ENCODE results near the gene TSPO. TPM values are rescaled to one million over a fixed set of nuclear protein-coding genes. Genes with fewer than 3 reads are reported as not detected.

Gene TSPO
- total RNA-seq, 1 donor from 2014 or later: 524 TPM

DNA sequence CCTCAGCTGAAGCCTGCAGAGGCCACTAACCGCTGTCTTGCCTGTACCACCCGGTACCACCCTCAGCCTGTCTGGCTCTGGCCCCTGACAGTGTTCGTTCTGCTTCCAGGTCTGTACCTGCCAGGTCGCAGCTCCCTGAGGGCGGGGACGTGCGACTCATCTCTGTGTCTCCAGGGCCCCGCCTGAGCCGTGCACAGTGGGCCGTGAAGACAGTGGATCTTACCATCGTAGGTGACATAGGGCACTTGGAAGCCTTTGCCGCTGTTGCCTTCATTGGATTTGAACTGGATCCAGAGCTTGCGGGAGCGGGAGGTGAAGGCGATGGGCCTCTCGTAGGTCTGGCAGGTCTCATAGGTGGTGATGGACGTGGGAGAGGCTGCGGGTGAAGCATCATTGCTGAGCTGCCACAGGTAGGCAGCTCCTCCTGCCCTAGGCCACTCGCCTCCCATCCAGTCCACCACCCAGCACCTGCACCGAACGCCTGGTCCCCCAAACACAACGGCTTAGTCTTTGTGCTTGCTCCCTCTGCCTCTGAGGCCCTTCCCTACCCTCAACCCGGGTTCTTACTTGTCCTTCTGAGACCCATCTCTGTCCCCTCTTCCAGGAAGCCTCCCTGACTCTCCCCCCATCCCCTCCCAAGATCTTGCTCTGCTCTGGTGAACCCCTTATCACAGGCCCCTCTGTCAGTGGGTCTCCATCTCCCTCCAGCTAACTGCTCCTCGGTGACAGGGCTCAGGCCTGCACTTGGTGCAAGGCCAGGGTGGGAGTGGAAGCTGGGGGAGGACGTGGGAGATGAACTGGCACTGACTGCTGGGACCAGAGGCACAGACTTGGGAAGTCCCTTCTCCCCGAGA, 56.7 kb downstream of the TSPO start:
- DNase-seq (ENCODE audit: low read depth): no peak
- no peak overlapping the region for H3K4me3 ChIP-seq (ENCODE audit: low read depth, low read length)
- TF ChIP-seq, protein P1, sequence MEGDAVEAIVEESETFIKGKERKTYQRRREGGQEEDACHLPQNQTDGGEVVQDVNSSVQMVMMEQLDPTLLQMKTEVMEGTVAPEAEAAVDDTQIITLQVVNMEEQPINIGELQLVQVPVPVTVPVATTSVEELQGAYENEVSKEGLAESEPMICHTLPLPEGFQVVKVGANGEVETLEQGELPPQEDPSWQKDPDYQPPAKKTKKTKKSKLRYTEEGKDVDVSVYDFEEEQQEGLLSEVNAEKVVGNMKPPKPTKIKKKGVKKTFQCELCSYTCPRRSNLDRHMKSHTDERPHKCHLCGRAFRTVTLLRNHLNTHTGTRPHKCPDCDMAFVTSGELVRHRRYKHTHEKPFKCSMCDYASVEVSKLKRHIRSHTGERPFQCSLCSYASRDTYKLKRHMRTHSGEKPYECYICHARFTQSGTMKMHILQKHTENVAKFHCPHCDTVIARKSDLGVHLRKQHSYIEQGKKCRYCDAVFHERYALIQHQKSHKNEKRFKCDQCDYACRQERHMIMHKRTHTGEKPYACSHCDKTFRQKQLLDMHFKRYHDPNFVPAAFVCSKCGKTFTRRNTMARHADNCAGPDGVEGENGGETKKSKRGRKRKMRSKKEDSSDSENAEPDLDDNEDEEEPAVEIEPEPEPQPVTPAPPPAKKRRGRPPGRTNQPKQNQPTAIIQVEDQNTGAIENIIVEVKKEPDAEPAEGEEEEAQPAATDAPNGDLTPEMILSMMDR (conservative IDR thresholded peaks at IDR 0.05; ENCODE audit: low read depth, low read length): no peak

DNA sequence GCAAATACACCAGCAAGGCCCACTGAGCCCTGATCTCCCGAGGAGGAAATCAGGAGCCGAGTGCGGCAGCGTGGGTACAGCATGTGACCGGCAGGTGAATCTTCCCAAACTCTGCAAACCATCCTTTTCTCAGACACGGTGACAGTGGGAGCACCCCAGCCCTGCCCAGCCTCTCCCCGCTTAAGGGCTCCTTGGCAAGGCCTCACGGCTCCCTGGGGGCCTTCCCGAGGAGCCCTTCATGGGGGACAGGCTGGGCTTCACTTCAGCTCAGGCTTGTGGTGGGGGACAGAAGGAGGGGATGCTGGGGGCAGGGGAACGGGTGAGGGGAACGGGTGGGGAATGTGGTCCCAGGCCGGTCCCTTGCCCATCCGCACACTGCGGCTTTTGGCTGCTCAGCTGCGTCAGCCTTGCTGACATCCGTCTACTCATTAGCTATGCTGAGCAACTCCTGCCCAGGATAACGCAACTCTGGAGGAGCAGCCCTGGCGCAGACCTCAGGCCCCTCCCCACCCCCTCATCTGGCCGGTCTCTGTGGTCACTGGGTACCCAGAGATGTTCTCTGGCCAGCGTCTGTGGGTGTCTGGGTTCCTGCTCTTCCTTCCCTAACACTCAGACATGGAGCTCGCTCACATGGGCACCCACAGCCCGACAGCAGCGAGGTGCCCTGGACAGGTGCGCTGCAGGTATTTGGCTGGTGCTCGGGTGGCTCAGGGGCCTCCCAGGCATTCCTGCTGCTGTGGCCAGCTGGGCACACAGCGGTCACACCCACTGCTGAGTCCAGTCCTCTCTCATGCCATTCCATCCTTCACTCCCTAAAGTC, 57.6 kb downstream of the TSPO start:
- no peak for DNase-seq (ENCODE audit: low read depth)
- TF ChIP-seq, protein P1 (conservative IDR thresholded peaks at IDR 0.05; ENCODE audit: low read depth, low read length): no peak
- no peak overlapping the region for H3K4me3 ChIP-seq (ENCODE audit: low read depth, low read length)

DNA sequence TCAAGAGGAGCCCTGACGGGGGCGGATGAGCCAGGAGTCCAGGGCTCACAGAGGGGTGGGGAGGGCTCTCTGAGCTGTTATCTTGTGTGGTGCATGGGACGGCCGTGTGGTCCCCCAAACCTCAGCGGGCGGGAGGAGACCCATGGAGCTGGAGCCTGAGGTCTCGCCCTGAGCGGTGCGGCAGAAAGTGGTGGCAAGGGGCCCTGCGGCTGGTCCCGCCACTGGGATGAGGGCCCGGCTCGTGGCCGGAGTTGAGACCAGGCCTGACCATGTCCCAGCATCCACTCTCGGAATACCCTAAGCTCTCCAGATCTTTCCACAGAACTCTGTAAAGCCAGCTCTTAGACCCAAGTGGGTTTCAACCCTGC, 58.1 kb downstream of the TSPO start:
- TF ChIP-seq, protein P1 (conservative IDR thresholded peaks at IDR 0.05; ENCODE audit: low read depth, low read length): no peak
- no peak for DNase-seq (ENCODE audit: low read depth)
- H3K4me3 ChIP-seq (ENCODE audit: low read depth, low read length): no peak overlapping the region

DNA sequence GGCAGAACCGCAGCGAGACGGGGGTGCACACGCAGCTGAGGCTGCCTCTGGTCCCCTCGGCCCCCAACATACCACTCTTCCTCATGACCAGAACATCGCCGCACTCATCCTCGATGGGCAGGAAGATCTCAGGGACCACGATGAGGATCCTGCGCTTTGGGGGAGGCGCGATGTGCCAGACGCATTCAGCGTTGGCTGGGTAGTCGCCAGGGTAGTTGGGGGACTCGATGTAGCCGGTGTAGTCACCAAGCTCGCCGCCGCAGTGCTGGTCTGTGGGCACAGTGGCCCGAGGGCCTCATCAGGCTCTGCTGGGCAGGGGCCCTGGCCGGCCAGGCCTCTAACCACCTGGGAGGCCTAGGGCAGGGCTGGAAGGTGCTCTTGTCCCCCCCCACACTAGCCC, 58.6 kb downstream of the TSPO start:
- H3K4me3 ChIP-seq (ENCODE audit: low read depth, low read length): no peak overlapping the region
- TF ChIP-seq, protein P1 (conservative IDR thresholded peaks at IDR 0.05; ENCODE audit: low read depth, low read length): no peak
- DNase-seq (ENCODE audit: low read depth): no peak

DNA sequence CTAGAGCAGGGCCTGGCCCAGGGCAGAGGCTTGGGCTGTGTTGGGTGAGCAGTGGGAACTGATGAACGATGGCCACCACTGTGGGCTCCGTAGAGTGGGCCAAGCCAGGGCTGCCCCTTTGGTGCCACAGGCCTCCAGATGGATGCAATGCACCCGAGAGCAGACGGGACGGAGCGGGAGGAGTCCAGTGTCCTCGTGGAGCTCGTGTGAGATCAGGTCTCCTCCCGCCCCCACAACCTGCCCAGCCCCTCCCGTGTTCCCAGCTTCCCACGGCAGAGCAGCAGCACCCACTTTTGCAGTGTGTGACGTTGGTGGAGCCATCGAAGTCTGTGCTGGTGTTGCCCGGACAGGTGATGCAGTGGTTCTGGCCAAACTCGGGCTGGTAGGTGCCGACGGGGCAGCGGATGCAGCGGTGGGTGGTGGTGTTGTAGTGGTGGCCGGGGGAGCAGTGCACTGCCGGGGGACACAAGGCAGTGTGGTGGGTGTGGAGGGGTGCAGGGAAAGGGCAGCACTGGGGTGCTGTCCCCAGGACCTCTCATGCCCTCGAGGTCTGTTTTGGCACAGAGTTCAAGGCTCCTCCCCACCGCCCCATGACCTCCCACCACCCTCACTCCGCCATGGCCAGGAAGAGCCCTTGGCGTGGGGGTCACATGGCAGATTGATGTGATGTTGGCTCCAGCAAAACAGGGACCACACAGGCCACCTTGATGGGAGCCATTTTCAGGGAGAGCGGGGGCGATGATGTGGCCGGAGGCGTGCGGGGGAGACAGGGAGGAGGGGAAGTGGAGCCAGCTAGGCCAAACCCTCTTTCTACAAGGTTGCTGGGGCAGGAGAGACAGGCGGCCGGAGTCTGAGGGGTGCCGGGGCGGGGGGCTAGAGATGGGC, 59.5 kb downstream of the TSPO start:
- no peak overlapping the region for H3K4me3 ChIP-seq (ENCODE audit: low read depth, low read length)
- TF ChIP-seq, protein P1 (conservative IDR thresholded peaks at IDR 0.05; ENCODE audit: low read depth, low read length): no peak
- DNase-seq (ENCODE audit: low read depth): no peak

DNA sequence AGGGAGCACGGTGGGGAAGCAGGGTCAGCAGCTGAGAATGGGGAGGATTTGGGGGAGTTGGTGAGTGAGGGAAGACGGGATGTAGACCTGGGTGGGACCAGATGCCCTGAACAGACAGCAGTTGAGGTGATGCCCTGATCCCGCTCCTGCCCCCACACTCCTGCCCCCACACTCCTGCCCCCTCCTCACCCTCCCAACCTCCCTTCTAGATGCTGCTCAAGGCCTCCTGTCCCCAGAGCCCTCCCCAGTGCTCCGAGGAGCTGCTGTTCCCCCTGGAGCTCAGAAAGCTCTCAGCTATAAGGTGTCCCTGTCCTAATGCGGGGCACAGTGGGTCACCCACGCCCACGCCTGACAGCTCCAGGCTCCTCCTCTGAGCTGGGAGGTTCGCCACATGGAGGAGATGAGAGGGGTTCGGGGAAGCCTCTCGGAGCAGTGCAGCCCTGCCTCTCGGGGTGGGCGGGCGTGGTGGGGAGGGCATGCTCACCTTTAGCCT, 60.6 kb downstream of the TSPO start:
- DNase-seq (ENCODE audit: low read depth): no peak
- TF ChIP-seq, protein P1 (conservative IDR thresholded peaks at IDR 0.05; ENCODE audit: low read depth, low read length): no peak
- no peak overlapping the region for H3K4me3 ChIP-seq (ENCODE audit: low read depth, low read length)
